Neuronal stem cell (in vitro differentiated cells): Measurements from ENCODE around the gene ZNF292.
"Not testable (repeated sequence)": the region's sequence is repeated elsewhere in the genome, so short reads cannot be mapped to it uniquely, and the experiment has no call there.

Experiments
- DNase-seq: peaks from one replicate; pipeline ENCODE4 v3.0.0-alpha.2; 2013; ENCODE audit warnings: low spot score
- H2AFZ ChIP-seq: one replicate; pipeline ENCODE4 v1.6.1; 2013; ENCODE audit warnings: mild to moderate bottlenecking, low read length, inconsistent platforms
- H2AK5ac ChIP-seq: 2 replicates; pipeline ENCODE4 v1.6.1; 2013; ENCODE audit warnings: low read depth, mild to moderate bottlenecking, inconsistent platforms, low read length, moderate library complexity, mixed read lengths
- H2BK120ac ChIP-seq: 2 replicates; pipeline ENCODE4 v1.6.1; 2013; ENCODE audit warnings: low read depth, mild to moderate bottlenecking, inconsistent platforms, low read length, moderate library complexity, mixed read lengths
- H2BK12ac ChIP-seq: one replicate; pipeline ENCODE4 v1.6.1; 2013; ENCODE audit warnings: low read length, inconsistent platforms
- H2BK15ac ChIP-seq: 2 replicates; pipeline ENCODE4 v1.6.1; 2013; ENCODE audit warnings: mild to moderate bottlenecking, low read length, inconsistent platforms, mixed read lengths
- H2BK5ac ChIP-seq: one replicate; pipeline ENCODE4 v1.6.1; 2013; ENCODE audit warnings: inconsistent platforms, mild to moderate bottlenecking, low read length, moderate library complexity
- H3K14ac ChIP-seq: one replicate; pipeline ENCODE4 v1.6.1; 2013; ENCODE audit warnings: low read length, inconsistent platforms
- H3K18ac ChIP-seq: 2 replicates; pipeline ENCODE4 v1.6.1; 2013; ENCODE audit warnings: low read length, inconsistent platforms
- H3K23ac ChIP-seq: 2 replicates; pipeline ENCODE4 v1.6.1; 2013; ENCODE audit warnings: low read depth, mild to moderate bottlenecking, mixed read lengths, low read length, inconsistent platforms; ENCODE audit not compliant: poor library complexity
- H3K27ac ChIP-seq: replicated peaks from 3 replicates; pipeline ENCODE4 v1.5.1; 2013; ENCODE audit warnings: low read length, inconsistent platforms
- H3K27me3 ChIP-seq, 3 experiments: 2 replicates each; pipeline ENCODE4 v1.6.1; 2013; ENCODE audit warnings: low read length in 3 of 3, mild to moderate bottlenecking in 2 of 3, inconsistent platforms in 1 of 3, low read depth in 1 of 3, mixed read lengths in 1 of 3, moderate library complexity in 1 of 3; ENCODE audit not compliant: control insufficient read depth in 3 of 3, insufficient read depth in 3 of 3
- H3K36me3 ChIP-seq, 2 donors: replicated peaks in 1 of 2; 2 replicates each; pipeline ENCODE4 v1.6.1; 2013; ENCODE audit warnings: low read length in 2 of 2; ENCODE audit not compliant: control insufficient read depth in 2 of 2, insufficient read depth in 2 of 2
- H3K4ac ChIP-seq: 2 replicates; pipeline ENCODE4 v1.6.1; 2013; ENCODE audit warnings: inconsistent platforms, mild to moderate bottlenecking, low read length, moderate library complexity
- H3K4me1 ChIP-seq, 2 donors: 1 replicate in 1 of 2; 2 replicates in 1 of 2; pipeline ENCODE4 v1.6.1; 2013; ENCODE audit warnings: low read length in 2 of 2, low read depth in 1 of 2; ENCODE audit not compliant: control insufficient read depth in 2 of 2, insufficient read depth in 1 of 2
- H3K4me2 ChIP-seq: one replicate; pipeline ENCODE4 v1.6.1; 2013; ENCODE audit warnings: mild to moderate bottlenecking, low read length, inconsistent platforms; ENCODE audit not compliant: insufficient read depth, poor library complexity, severe bottlenecking
- H3K4me3 ChIP-seq, 2 donors: 2 replicates each; pipeline ENCODE4 v1.5.1; 2013; ENCODE audit warnings: low read length in 2 of 2, mild to moderate bottlenecking in 2 of 2, inconsistent platforms in 1 of 2, moderate library complexity in 1 of 2
- H3K79me1 ChIP-seq: one replicate; pipeline ENCODE4 v1.6.1; 2013; ENCODE audit warnings: low read depth, mild to moderate bottlenecking, inconsistent platforms, low read length, moderate library complexity
- H3K9ac ChIP-seq: one replicate; pipeline ENCODE4 v1.6.1; 2013; ENCODE audit warnings: mild to moderate bottlenecking, low read depth, low read length, inconsistent platforms; ENCODE audit not compliant: poor library complexity
- H3K9me3 ChIP-seq, 2 donors: replicated peaks in 1 of 2; 2 replicates each; pipeline versions ENCODE3 to v1.6.1; 2013; ENCODE audit warnings: low read length in 2 of 2, mild to moderate bottlenecking in 2 of 2, inconsistent platforms in 1 of 2, low read depth in 1 of 2, mixed read lengths in 1 of 2, moderate library complexity in 1 of 2; ENCODE audit not compliant: control insufficient read depth in 2 of 2, insufficient read depth in 1 of 2
- H4K8ac ChIP-seq: one replicate; pipeline ENCODE4 v1.6.1; 2013; ENCODE audit warnings: low read depth, mild to moderate bottlenecking, inconsistent platforms, low read length, moderate library complexity
- H4K91ac ChIP-seq: one replicate; pipeline ENCODE4 v1.6.1; 2013; ENCODE audit warnings: low read length, low read depth, mild to moderate bottlenecking, inconsistent platforms; ENCODE audit not compliant: poor library complexity
- WGBS, 2 donors: extraction: QIAGEN DNeasy Blood & Tissue Kit; methylation state at CpG; one replicate each; pipeline ENCODE4 v1.1.7; 2013; ENCODE audit warnings: missing lambda C conversion rate in 2 of 2, mixed read lengths in 1 of 2; ENCODE audit not compliant: insufficient read length in 2 of 2, insufficient replicate concordance in 1 of 2; ENCODE audit errors: extremely low coverage in 2 of 2; 5-methylcytosine and 5-hydroxymethylcytosine counted together

Gene ZNF292

GRCh38 chr6:87291883-87292282 lies 136.5 kb downstream of the ZNF292 start:
- Histone ChIP-seq H2AFZ (no peak overlapping the region), H3K9ac (no peak overlapping the region), H3K14ac (no peak overlapping the region), H3K27ac (no peak overlapping the region), H3K4ac (no peak overlapping the region), H4K8ac (no peak overlapping the region), H3K9me3 (no peaks in the 10 kb centered on the region), H3K27me3 (peaks cover 0 to 3% (median 0%) of the 10 kb centered on the region in 3 experiments), H3K79me1 (no peaks in the 10 kb centered on the region), H3K4me1 (no peaks in the 10 kb centered on the region), H2BK120ac (no peak overlapping the region), H3K4me3 (no peak overlapping the region), H3K18ac (no peak overlapping the region), H4K91ac (no peak overlapping the region), H2BK5ac (no peak overlapping the region), H3K4me2 (no peak overlapping the region), H2BK15ac (no peak overlapping the region), H3K36me3 (no peaks in the 10 kb centered on the region), H2AK5ac (no peak overlapping the region), H3K23ac (no peak overlapping the region), H2BK12ac (no peak overlapping the region)
- no peak for DNase-seq
- WGBS, 2 donors, result no CpG with 5 or more reads among the region's 2 CpGs

DNA sequence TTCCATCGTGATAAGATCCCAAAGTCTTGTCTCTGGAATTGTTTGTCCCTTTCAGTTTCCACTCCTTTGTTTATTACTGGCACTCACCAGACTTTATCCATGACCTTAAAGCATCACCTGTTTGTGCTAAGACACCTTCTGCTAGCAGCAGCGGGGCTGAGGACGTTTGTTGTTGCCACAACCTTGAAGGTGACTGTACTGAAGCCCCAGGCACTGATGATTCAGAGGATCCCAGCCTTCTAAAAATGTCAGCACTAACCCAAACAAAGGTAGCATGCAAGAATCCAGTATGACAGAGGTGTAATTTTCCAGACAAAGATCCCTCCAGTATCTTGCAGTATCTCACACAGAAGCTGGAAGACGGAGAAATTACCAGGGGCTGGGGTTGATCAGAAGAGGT lies 138.2 kb downstream of the ZNF292 start:
- no peak overlapping the region for H2BK15ac ChIP-seq
- peaks cover 0 to 3% (median 0%) of the 10 kb centered on the region in 3 experiments for H3K27me3 ChIP-seq
- H4K91ac ChIP-seq, result no peak overlapping the region
- H3K4me1 ChIP-seq, result no peaks in the 10 kb centered on the region
- H3K18ac ChIP-seq, result no peak overlapping the region
- H3K23ac ChIP-seq, result no peak overlapping the region
- no CpG with 5 or more reads among the region's 4 CpGs for WGBS, 2 donors
- H2BK12ac ChIP-seq, result no peak overlapping the region
- no peak overlapping the region for H3K4ac ChIP-seq
- H4K8ac ChIP-seq, result no peak overlapping the region
- H2BK5ac ChIP-seq, result no peak overlapping the region
- no peak overlapping the region for H3K14ac ChIP-seq
- H3K36me3 ChIP-seq, result no peaks in the 10 kb centered on the region
- no peak overlapping the region for H2AK5ac ChIP-seq
- no peak overlapping the region for H3K4me3 ChIP-seq
- H3K27ac ChIP-seq, result no peak overlapping the region
- no peak for DNase-seq
- H3K79me1 ChIP-seq, result no peaks in the 10 kb centered on the region
- H2AFZ ChIP-seq, result no peak overlapping the region
- no peak overlapping the region for H3K4me2 ChIP-seq
- no peaks in the 10 kb centered on the region for H3K9me3 ChIP-seq
- no peak overlapping the region for H3K9ac ChIP-seq
- H2BK120ac ChIP-seq, result no peak overlapping the region

DNA sequence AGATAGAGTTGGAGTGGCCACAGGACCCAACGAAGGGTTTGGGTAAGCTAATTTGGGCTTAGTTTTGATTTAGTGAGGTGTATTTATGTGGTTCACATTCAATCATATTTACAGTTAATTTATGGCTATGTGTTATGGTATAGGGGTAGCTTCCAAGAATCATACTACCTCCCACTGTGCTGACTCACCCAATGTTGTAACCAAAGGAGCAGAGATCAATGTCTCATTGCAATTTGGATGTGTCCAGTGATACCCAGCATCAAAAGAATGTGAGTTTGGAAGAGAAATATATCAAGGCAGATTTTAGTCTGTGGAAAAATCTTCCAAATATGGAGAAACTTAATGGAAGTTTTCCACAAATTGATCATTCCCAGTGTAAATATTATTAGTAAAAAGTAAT lies 141.8 kb downstream of the ZNF292 start:
- Histone ChIP-seq H3K9ac (no peak overlapping the region), H3K4me1 (no peaks in the 10 kb centered on the region), H2BK12ac (no peak overlapping the region), H2BK5ac (no peak overlapping the region), H3K36me3 (no peaks in the 10 kb centered on the region), H3K27ac (no peak overlapping the region), H3K4ac (no peak overlapping the region), H2AFZ (no peak overlapping the region), H2BK120ac (no peak overlapping the region), H2BK15ac (no peak overlapping the region), H3K4me2 (no peak overlapping the region), H2AK5ac (no peak overlapping the region), H4K8ac (no peak overlapping the region), H4K91ac (no peak overlapping the region), H3K79me1 (no peaks in the 10 kb centered on the region), H3K18ac (no peak overlapping the region), H3K23ac (no peak overlapping the region), H3K14ac (no peak overlapping the region), H3K4me3 (no peak overlapping the region), H3K9me3 (no peaks in the 10 kb centered on the region), H3K27me3 (peaks cover 0 to 7% (median 0%) of the 10 kb centered on the region in 3 experiments)
- WGBS, 2 donors, result no CpG with 5 or more reads among the region's 1 CpG
- no peak for DNase-seq

- H3K4me2 ChIP-seq, H3K23ac ChIP-seq, H3K79me1 ChIP-seq, H2BK12ac ChIP-seq, H3K14ac ChIP-seq, H3K27me3 ChIP-seq, H2BK120ac ChIP-seq, H4K91ac ChIP-seq, DNase-seq, H3K18ac ChIP-seq, H4K8ac ChIP-seq, H3K9ac ChIP-seq, H3K4ac ChIP-seq, H3K36me3 ChIP-seq, H3K4me3 ChIP-seq, H2BK15ac ChIP-seq, H2AK5ac ChIP-seq, H2BK5ac ChIP-seq, H3K4me1 ChIP-seq, H2AFZ ChIP-seq, H3K27ac ChIP-seq, H3K9me3 ChIP-seq: not testable (repeated sequence)
- no CpG with 5 or more reads among the region's 9 CpGs for WGBS, 2 donors
These were observed 145.9 kb downstream of the ZNF292 start for GRCh38 chr6:87301277-87301676.
